ENCODE results near the gene HDGF.

Gene HDGF

DNA sequence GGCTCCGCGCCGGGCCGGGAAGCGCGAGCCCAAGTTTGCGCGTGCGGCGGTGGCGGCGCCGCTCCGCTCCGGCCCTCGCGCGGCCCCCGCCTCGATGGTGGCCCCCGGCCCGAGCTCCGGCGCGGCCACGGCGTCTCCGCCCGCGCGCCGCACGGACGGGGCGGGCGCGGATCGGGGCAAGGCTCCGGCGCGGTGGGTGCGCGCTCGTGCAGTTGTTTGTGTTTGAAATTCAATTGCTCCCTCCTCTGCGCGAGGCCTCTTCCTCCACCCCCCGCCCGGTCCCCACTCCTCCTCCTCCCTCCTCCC is at the start of gene HDGF:
TSS of gene HDGF (minus strand) at position 225 of the 306 bp plus-strand sequence. CDS start 246 bp downstream, outside the sequence.
- no peak for DNase-seq

GRCh38 chr1:156797212-156797871 is 45.9 kb upstream of the HDGF start:
- peak; percentile 80 for DNase-seq

DNA sequence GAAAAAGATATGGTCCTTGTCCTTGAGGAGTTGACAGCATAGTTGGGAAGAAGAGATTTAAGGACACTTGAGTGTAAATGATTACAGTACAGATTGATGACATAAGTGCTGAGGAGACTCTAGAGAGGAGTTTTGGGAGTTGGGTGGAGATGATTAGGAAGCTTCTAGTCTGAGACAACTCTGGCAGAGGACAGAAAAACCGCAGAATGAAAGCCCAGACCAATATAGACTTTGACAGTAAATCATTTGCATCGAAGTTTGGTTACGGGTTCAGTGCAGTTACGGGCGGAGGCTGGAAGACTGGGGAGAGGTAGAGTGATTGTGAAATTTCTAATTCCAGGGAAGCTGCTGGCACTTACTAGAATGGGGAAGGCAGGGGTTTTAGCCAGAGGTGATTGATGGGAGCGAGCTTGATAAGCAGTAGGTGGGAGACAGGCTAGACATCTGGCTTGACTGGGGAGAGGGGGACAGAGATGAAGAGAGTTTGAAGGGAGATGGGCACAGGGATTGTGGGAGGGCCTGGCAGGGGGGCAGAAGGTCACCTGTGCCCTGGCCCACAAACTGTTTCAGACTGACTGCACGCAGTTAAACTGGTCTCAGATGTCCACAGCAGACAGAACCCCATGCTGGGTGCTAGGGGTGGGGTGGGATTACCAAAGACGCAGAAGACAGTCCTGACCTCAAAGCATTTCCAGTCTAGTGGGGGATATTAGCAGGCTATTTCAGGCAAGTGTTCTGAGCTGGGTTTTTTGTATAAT is 45.0 kb upstream of the HDGF start:
- no peak for DNase-seq

DNA sequence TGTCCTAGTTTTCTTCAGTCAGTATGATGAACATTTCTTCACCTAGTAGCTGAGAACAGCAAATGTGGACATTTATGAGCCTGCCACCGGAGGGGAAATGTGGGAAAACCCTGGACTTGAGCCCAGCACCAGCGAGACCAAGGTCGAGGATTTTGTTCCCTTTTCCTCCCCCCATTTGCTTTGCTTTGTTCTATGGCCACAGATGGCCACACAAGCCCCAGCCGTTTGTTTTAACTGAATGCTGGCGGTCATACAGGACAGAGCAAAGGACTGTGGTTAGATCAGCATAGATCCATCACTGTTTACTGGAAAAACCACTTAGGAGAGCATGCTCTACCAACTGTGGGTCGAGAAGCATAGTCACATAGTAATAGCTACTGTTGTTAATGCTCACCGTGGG is 44.3 kb upstream of the HDGF start:
- DNase-seq: no peak

- no peak for DNase-seq
These were observed 43.9 kb upstream of the HDGF start for GRCh38 chr1:156795374-156795733.

DNA sequence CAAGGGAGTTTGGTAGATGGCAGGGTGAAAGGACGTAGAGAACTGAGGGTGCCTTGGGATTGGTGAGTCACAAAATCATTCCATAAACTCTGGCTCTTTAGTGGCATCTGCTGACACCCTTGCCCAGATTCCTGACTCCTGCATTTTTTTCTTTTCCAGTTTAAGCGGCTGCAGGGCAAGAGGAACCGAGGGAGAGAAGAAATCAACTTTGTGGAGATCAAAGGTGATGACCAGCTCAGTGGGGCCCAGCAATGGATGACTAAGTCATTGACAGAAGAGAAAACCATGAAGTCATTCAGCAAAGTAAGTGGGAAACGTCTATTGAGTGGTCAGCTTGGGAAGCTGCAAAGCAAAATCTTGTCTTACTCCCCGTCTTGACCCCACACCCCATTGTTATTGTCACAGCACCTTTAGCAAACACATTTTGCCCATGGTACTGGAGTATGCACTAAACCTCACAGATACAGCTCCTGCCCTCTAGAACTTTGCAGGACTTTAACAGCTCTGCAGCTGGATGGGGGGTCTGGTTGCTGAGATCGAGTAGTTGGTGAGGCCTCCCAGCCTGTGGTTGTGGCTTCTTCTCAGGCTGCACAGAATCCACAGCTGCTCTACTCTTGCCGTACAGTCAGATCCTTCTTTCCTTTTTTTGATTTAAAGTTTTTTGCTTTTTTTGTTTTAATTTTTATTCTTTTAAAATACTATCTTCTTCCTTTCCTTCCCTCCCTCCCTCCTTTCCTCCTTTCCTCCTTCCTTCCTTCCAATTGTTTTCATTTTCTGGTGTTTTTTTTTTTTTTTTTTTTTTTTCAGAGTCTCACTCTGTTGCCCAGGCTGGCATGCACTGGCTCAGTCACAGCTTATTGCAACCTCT is 43.3 kb upstream of the HDGF start:
- DNase-seq: no peak

DNA sequence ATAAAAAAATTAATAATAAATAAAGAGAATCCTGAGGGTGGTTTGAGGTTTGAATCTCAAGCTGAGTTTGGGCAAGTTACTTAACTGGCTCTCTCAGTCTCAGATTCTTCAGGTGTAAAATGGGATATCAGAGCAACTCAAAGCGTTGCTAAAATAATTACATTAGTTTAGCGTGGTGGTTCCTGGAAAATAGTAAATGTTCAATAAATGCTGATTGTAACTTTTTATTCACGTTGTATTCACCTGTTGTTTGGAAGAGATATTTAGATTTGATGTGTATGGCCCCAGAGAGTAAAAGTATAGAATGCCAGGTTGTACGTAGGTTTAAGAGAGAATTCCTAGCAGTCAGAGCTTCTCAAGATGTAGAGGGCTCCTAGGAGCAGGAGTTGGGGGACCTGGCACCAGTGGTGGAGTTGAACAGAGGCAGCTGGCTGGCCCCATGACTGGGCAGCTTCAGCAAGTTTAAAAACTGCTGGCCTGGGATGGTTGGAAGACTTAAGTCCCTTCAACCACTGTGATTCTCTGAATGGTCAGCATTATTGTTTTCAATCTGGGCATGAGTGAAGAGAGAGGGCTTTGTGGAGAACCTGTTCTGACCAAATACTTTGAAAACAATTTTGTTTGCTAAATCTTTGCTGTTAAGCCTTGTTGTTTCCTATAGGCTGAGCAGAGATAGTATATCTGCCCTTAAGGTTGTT is 38.3 kb upstream of the HDGF start:
- no peak for DNase-seq

DNA sequence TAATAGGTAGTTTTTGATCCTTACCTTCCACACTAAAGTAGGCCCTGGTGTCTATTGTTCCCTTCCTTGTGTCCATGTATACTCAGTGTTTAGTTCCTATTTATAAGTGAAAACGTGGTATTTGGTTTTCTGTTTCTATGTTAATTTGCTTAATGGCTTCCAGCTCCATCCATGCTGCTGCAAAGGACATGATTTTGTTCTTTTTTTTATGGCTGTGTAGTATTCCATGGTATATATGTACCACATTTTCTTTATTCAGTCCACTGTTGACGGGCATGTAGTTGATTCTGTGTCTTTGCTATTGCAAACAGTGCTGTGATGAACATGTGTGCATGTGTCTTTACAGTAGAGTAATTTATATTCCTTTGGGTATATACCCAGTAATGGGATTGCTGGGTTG is 36.7 kb upstream of the HDGF start:
- DNase-seq: no peak

- no peak for DNase-seq
These were observed 35.2 kb upstream of the HDGF start for GRCh38 chr1:156786640-156787039.

DNA sequence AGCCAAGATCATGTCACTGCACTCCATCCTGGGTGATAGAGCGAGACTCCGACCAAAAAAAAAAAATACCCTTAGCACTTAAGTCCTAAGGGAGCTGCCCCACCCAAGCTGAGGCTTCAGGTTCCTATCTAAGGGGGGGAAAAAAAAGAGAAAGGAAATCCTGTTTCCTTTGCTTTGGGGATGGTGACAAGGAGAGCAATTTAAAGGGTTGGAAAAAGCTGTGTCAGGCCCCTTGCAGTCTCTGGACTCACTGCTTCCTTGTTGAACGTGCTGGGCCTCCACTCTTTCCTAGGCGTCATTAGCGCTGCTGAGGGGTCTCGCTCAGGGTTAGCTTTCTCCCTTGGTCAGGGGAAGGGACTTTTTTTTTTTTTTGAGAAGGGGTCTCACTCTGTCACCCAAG is 34.0 kb upstream of the HDGF start:
- no peak for DNase-seq

DNA sequence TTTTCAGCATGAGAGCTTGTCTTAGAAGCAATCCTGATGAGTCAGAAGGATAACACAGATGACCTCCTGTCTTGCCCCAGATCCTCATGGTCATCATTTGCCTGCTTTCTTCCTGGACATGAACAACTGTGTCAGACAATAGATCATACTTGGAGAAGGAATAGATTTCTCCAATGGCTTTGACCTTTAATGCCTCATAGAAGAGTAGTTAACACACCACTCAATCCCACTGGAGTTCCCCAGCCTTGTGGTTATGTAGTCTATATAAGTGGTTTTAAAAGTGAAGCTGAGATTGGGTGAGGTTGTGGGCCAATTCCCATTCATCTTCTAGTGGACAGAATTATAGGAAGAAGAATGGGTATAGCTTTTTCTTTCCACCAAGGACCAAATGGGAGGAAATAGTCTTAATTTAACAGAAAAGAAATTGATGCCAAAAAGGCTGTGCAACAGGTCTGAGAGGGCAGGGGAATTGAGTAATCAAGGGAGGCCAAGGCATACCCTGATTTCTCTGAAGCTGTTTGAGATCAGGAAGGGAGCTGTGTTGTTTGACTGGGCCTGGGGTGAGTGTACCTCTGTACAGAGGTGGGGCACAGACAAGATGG is 30.2 kb upstream of the HDGF start:
- no peak for DNase-seq

- DNase-seq: no peak
These were observed 26.1 kb upstream of the HDGF start for GRCh38 chr1:156777573-156777972.

DNA sequence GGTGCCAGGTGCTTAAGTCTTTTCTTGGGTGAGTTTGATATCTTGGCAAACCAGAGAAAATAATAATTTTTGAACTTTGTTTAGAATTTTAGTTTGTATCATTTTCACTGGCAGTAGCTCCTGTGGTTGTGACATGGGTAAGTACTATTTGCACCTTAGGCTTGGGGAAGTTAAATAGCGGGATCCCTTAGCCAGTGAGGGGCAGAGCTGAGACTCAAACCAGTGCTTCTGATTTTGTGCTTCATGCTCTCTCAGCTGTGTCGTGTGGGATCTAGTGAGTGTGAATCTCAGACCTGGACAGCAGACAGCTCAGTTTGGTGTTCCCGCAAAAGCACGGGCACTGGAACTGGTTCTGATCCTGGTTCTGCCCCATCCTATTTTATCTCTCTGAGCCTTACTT is 25.5 kb upstream of the HDGF start:
- DNase-seq: no peak

GRCh38 chr1:156775799-156776198 is 24.3 kb upstream of the HDGF start:
- no peak for DNase-seq

GRCh38 chr1:156773607-156774006 is 22.1 kb upstream of the HDGF start:
- DNase-seq: no peak

- no peak for DNase-seq
These were observed 21.4 kb upstream of the HDGF start for GRCh38 chr1:156772728-156773497.

DNA sequence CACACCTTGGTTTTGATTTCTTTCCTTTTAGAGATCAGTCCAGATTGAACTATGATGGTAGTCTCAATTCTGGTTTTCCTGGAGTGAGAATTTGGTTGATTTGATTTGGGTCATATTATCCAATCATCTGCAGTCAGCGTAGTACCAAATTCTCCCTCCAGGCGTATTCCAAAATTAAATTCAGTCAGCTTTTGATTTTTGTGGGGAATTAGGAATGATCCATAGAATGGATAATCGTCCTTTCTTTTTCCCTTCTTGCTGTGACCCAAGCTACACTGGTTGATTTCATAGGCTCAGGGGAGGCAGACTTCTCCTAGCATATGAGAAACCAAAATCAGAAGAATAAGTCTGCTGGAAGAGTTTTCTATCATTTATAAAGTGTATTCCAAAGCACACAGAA is 20.7 kb upstream of the HDGF start:
- no peak for DNase-seq

- no peak for DNase-seq
These were observed 17.3 kb upstream of the HDGF start for GRCh38 chr1:156768610-156769295.

GRCh38 chr1:156767879-156768604 is 16.6 kb upstream of the HDGF start:
- peak; percentile 31 for DNase-seq

- DNase-seq: peak; percentile 100
These were observed 15.8 kb upstream of the HDGF start, which contains the start of gene PRCC for GRCh38 chr1:156767101-156767878. Gene PRCC, plus strand, starts transcription at chr1:156767535. Its CDS starts 237 bp downstream, at chr1:156767772.

Data from CD4-positive, alpha-beta T cell treated with Interleukin-21 for 1 hour (primary cell).